Activated naive CD4-positive, alpha-beta T cell treated with anti-CD3 and anti-CD28 coated beads for 36 hours (primary cell): Measurements from ENCODE around the gene DNM3. TPM values are rescaled to one million over a fixed set of nuclear protein-coding genes. Genes with fewer than 3 reads are reported as not detected.

ENCODE experiments used
- CTCF ChIA-PET: fragments of 350-600 bp; sonication (Branson Sonifier 250); formaldehyde crosslinking; loops from one replicate; lab custom pipeline; 2021; ENCODE audit warnings: antibody characterized with exemption; lab: Charles Lee
- DNase-seq: peaks from one replicate; pipeline ENCODE4 v3.0.0-alpha.2; 2020
- H3K27ac Mint-ChIP-seq: one replicate; pipeline ENCODE4 v1.8.0; 2021; ENCODE audit warnings: mild to moderate bottlenecking, mixed read lengths
- H3K27me3 Mint-ChIP-seq: one replicate; pipeline ENCODE4 v1.8.0; 2021; ENCODE audit warnings: low read depth, mixed read lengths
- H3K36me3 Mint-ChIP-seq: one replicate; pipeline ENCODE4 v1.8.0; 2021; ENCODE audit warnings: low read depth, mixed read lengths
- H3K4me1 Mint-ChIP-seq: one replicate; pipeline ENCODE4 v1.8.0; 2021; ENCODE audit warnings: low read depth, mixed read lengths
- H3K4me3 Mint-ChIP-seq: one replicate; pipeline ENCODE4 v1.8.0; 2021; ENCODE audit warnings: mild to moderate bottlenecking, moderate library complexity, mixed read lengths
- H3K9me3 Mint-ChIP-seq: one replicate; pipeline ENCODE4 v1.8.0; 2021; ENCODE audit warnings: mixed read lengths
- intact Hi-C: fragments of 100-400 bp; cut with micrococcal nuclease; formaldehyde crosslinking; loops from one replicate; pipeline ENCODE4 v1.15.1; 2023
- total RNA-seq, 2 experiments: library from RNA; stranded (reverse); gene quantifications; one replicate each; pipeline ENCODE4 v1.2.3, GENCODE V29; 2021

The DNM3 gene
- total RNA-seq, 2 experiments from 2014 or later, result 0.96 to 0.98 TPM

- no peak for DNase-seq
- no peaks in the 10 kb centered on the region for H3K9me3 Mint-ChIP-seq
- no peaks in the 10 kb centered on the region for H3K27me3 Mint-ChIP-seq
- H3K36me3 Mint-ChIP-seq, result no peaks in the 10 kb centered on the region
- CTCF ChIA-PET, result no interaction called here
- intact Hi-C loops, result no loop called here
- no peak overlapping the region for H3K27ac Mint-ChIP-seq
- H3K4me1 Mint-ChIP-seq, result no peaks in the 10 kb centered on the region
- H3K4me3 Mint-ChIP-seq, result no peak overlapping the region
Measured at GRCh38 chr1:171877701-171878100, 36.4 kb downstream of the DNM3 start.

GRCh38 chr1:171879556-171879955 is 38.3 kb downstream of the DNM3 start:
- Mint-ChIP-seq H3K27me3 (no peaks in the 10 kb centered on the region), H3K9me3 (no peaks in the 10 kb centered on the region), H3K27ac (no peak overlapping the region), H3K36me3 (no peaks in the 10 kb centered on the region), H3K4me3 (no peak overlapping the region), H3K4me1 (peaks cover 12% of the 10 kb centered on the region)
- CTCF ChIA-PET, result interaction anchor here (0.7 kb wide), 1 partner anchor 41 kb away, joined by 3 read pairs; no protein-coding TSS in a partner anchor
- no peak for DNase-seq
- intact Hi-C loops, result no loop called here

DNA sequence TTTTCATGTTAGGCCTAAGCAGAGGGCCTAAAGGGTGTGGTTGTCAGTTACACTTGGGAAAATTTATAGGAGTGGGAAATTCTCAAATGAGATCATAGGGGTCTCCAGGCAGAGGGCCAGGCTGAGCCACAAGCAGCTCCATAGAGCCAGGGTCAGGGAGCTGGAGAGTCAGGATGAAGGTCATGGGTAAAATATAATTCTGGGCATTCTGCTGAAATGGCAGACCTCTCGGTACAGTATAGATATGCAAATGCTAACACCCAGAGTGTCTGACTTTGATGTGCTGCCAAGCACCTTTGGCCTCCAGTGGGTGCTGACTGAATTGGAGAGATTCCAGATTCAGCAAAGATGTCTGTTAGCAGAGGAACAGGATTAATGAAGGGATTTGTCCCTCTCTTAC is 40.1 kb downstream of the DNM3 start:
- H3K36me3 Mint-ChIP-seq, result no peaks in the 10 kb centered on the region
- DNase-seq, result no peak
- H3K9me3 Mint-ChIP-seq, result no peaks in the 10 kb centered on the region
- CTCF ChIA-PET, result interaction anchor here (0.7 kb wide), 1 partner anchor 42 kb away, joined by 4 read pairs; no protein-coding TSS in a partner anchor
- H3K27me3 Mint-ChIP-seq, result no peaks in the 10 kb centered on the region
- H3K4me1 Mint-ChIP-seq, result peaks cover 13% of the 10 kb centered on the region
- intact Hi-C loops, result no loop called here
- H3K27ac Mint-ChIP-seq, result no peak overlapping the region
- no peak overlapping the region for H3K4me3 Mint-ChIP-seq

GRCh38 chr1:171883849-171884248 is 42.6 kb downstream of the DNM3 start:
- intact Hi-C loops, result no loop called here

DNA sequence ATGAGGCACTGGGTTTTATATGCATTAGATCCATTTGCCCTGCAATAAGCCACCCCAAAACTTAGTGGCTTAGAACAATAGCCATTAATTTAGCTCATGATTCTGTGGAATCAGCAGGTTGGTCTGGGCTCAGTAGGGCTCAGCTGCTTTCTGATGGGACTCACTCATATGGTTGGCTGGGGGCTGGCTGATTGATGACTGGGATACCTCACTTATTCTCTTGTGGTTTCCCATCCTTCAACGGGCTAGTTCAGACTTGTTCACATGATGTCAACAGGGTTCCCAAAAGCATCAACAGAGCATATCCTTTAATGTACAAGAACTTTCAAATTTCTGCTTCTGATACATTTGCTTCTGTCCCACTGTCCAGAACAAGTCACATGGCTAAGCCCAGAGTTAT is 43.2 kb downstream of the DNM3 start:
- Mint-ChIP-seq H3K4me1 (peaks cover 13% of the 10 kb centered on the region), H3K4me3 (no peak overlapping the region), H3K36me3 (no peaks in the 10 kb centered on the region), H3K27ac (no peak overlapping the region), H3K27me3 (no peaks in the 10 kb centered on the region), H3K9me3 (no peaks in the 10 kb centered on the region)
- CTCF ChIA-PET, result no interaction called here
- intact Hi-C loops, result no loop called here
- DNase-seq, result peak; percentile 15

More at GRCh38 chr1:171883849-171884248, 42.6 kb downstream of the DNM3 start:
- Mint-ChIP-seq H3K27ac (no peak overlapping the region), H3K4me3 (no peak overlapping the region), H3K36me3 (no peaks in the 10 kb centered on the region), H3K4me1 (peaks cover 13% of the 10 kb centered on the region), H3K9me3 (no peaks in the 10 kb centered on the region), H3K27me3 (no peaks in the 10 kb centered on the region)
- peak; percentile 57 for DNase-seq
- CTCF ChIA-PET, result no interaction called here

- no peaks in the 10 kb centered on the region for H3K36me3 Mint-ChIP-seq
- DNase-seq, result no peak
- H3K27ac Mint-ChIP-seq, result no peak overlapping the region
- H3K9me3 Mint-ChIP-seq, result no peaks in the 10 kb centered on the region
- H3K4me1 Mint-ChIP-seq, result no peaks in the 10 kb centered on the region
- no peaks in the 10 kb centered on the region for H3K27me3 Mint-ChIP-seq
- intact Hi-C loops, result no loop called here
- CTCF ChIA-PET, result interaction anchor here (0.6 kb wide), 1 partner anchor 500 kb away, joined by 5 read pairs; no protein-coding TSS in a partner anchor
- H3K4me3 Mint-ChIP-seq, result no peak overlapping the region
Measured at GRCh38 chr1:171890131-171890530, 48.8 kb downstream of the DNM3 start.

GRCh38 chr1:171896936-171897703 is 55.8 kb downstream of the DNM3 start:
- Mint-ChIP-seq H3K36me3 (no peaks in the 10 kb centered on the region), H3K9me3 (peaks cover 2% of the 10 kb centered on the region), H3K27ac (no peak overlapping the region), H3K4me3 (no peak overlapping the region), H3K27me3 (no peaks in the 10 kb centered on the region), H3K4me1 (peaks cover 2% of the 10 kb centered on the region)
- intact Hi-C loops, result no loop called here
- CTCF ChIA-PET, result no interaction called here
- DNase-seq, result no peak

DNA sequence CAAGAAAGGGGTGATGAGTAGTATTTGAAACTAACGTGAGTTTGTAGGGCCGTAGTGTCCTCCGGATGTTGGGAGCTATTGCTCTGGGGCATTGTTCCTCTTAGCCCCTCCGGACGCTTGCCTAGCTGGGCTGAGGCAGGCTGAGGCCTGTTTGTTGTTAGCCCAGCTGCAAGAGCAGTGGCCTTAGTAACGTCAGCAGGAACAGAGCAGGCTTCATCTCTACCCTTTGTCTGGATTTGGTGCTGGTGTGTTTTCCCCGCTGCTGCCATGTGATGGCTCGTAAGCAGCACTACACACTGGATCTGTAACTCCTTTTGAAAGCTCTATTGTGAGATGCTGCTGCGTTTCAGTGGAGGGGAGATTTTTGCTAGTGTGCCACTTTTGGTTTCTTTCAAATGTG is 57.6 kb downstream of the DNM3 start:
- Mint-ChIP-seq H3K9me3 (peaks cover 2% of the 10 kb centered on the region), H3K27me3 (no peaks in the 10 kb centered on the region), H3K4me3 (no peak overlapping the region), H3K36me3 (no peaks in the 10 kb centered on the region), H3K4me1 (peaks cover 7% of the 10 kb centered on the region), H3K27ac (no peak overlapping the region)
- CTCF ChIA-PET, result no interaction called here
- intact Hi-C loops, result no loop called here
- DNase-seq, result no peak

- no peak overlapping the region for H3K4me3 Mint-ChIP-seq
- H3K27ac Mint-ChIP-seq, result no peak overlapping the region
- H3K9me3 Mint-ChIP-seq, result peaks cover 2% of the 10 kb centered on the region
- intact Hi-C loops, result no loop called here
- peaks cover 7% of the 10 kb centered on the region for H3K4me1 Mint-ChIP-seq
- H3K36me3 Mint-ChIP-seq, result no peaks in the 10 kb centered on the region
- CTCF ChIA-PET, result no interaction called here
- no peak for DNase-seq
- no peaks in the 10 kb centered on the region for H3K27me3 Mint-ChIP-seq
Measured at GRCh38 chr1:171899838-171900237, 58.5 kb downstream of the DNM3 start.

- Mint-ChIP-seq H3K27ac (no peak overlapping the region), H3K4me3 (no peak overlapping the region), H3K4me1 (peaks cover 7% of the 10 kb centered on the region), H3K9me3 (no peaks in the 10 kb centered on the region), H3K27me3 (no peaks in the 10 kb centered on the region), H3K36me3 (no peaks in the 10 kb centered on the region)
- DNase-seq, result no peak
- CTCF ChIA-PET, result interaction anchor here (0.6 to 1.1 kb wide), 2 partner anchors 84 to 1527 kb away, joined by 3 to 4 read pairs; no protein-coding TSS in a partner anchor
- intact Hi-C loops, result no loop called here
Measured at GRCh38 chr1:171901245-171901644, 59.9 kb downstream of the DNM3 start.

GRCh38 chr1:171902527-171902926 is 61.2 kb downstream of the DNM3 start:
- intact Hi-C loops, result no loop called here
- H3K4me3 Mint-ChIP-seq, result no peak overlapping the region
- peaks cover 7% of the 10 kb centered on the region for H3K4me1 Mint-ChIP-seq
- CTCF ChIA-PET, result no interaction called here
- H3K9me3 Mint-ChIP-seq, result no peaks in the 10 kb centered on the region
- no peaks in the 10 kb centered on the region for H3K27me3 Mint-ChIP-seq
- DNase-seq, result no peak
- H3K36me3 Mint-ChIP-seq, result no peaks in the 10 kb centered on the region
- H3K27ac Mint-ChIP-seq, result no peak overlapping the region

GRCh38 chr1:171904778-171905450 is 63.6 kb downstream of the DNM3 start:
- H3K36me3 Mint-ChIP-seq, result no peaks in the 10 kb centered on the region
- no peak for DNase-seq
- CTCF ChIA-PET, result interaction anchor here (0.9 kb wide), 2 partner anchors 11 to 15 kb away, joined by 3 read pairs; no protein-coding TSS in a partner anchor
- H3K4me3 Mint-ChIP-seq, result no peak overlapping the region
- no peaks in the 10 kb centered on the region for H3K9me3 Mint-ChIP-seq
- H3K27ac Mint-ChIP-seq, result no peak overlapping the region
- no peaks in the 10 kb centered on the region for H3K27me3 Mint-ChIP-seq
- intact Hi-C loops, result no loop called here
- H3K4me1 Mint-ChIP-seq, result peaks cover 7% of the 10 kb centered on the region
